ENCODE data around the gene ZNF606.

Gene ZNF606

GRCh38 chr19:58044391-58044790 lies 41.8 kb upstream of the ZNF606 start:
- no peak for DNase-seq (ENCODE audit: low spot score)
- in situ Hi-C loops (cut with MboI; ENCODE audit: low pct_unique_long_range_greater_than_20kb, low sequenced_read_pairs, unreplicated experiment), result no loop called here
- TF ChIP-seq CTCF (IDR thresholded peaks at IDR 0.05; ENCODE audit: extremely low read depth, insufficient read depth, missing control alignments), result no peak

- in situ Hi-C loops (cut with MboI; ENCODE audit: low pct_unique_long_range_greater_than_20kb, low sequenced_read_pairs, unreplicated experiment), result no loop called here
- TF ChIP-seq CTCF (IDR thresholded peaks at IDR 0.05; ENCODE audit: extremely low read depth, insufficient read depth, missing control alignments), result no peak
Measured at GRCh38 chr19:58042495-58043340, 40.1 kb upstream of the ZNF606 start.

GRCh38 chr19:58040751-58041525 lies 38.3 kb upstream of the ZNF606 start:
- in situ Hi-C loops (cut with MboI; ENCODE audit: low pct_unique_long_range_greater_than_20kb, low sequenced_read_pairs, unreplicated experiment), result no loop called here
- TF ChIP-seq CTCF (IDR thresholded peaks at IDR 0.05; ENCODE audit: extremely low read depth, insufficient read depth, missing control alignments), result no peak

More at GRCh38 chr19:58042495-58043340, 40.1 kb upstream of the ZNF606 start:
- DNase-seq (ENCODE audit: low spot score), result no peak

GRCh38 chr19:58038688-58039204 lies 36.1 kb upstream of the ZNF606 start:
- no peak for TF ChIP-seq CTCF (IDR thresholded peaks at IDR 0.05; ENCODE audit: extremely low read depth, insufficient read depth, missing control alignments)
- DNase-seq (ENCODE audit: low spot score), result no peak
- in situ Hi-C loops (cut with MboI; ENCODE audit: low pct_unique_long_range_greater_than_20kb, low sequenced_read_pairs, unreplicated experiment), result no loop called here

More at GRCh38 chr19:58040751-58041525, 38.3 kb upstream of the ZNF606 start:
- no peak for DNase-seq (ENCODE audit: low spot score)

- in situ Hi-C loops (cut with MboI; ENCODE audit: low pct_unique_long_range_greater_than_20kb, low sequenced_read_pairs, unreplicated experiment), result no loop called here
- TF ChIP-seq CTCF (IDR thresholded peaks at IDR 0.05; ENCODE audit: extremely low read depth, insufficient read depth, missing control alignments), result no peak
- no peak for DNase-seq (ENCODE audit: low spot score)
Measured at GRCh38 chr19:58037927-58038687, 35.5 kb upstream of the ZNF606 start.

- no peak for TF ChIP-seq CTCF (IDR thresholded peaks at IDR 0.05; ENCODE audit: extremely low read depth, insufficient read depth, missing control alignments)
- no peak for DNase-seq (ENCODE audit: low spot score)
- in situ Hi-C loops (cut with MboI; ENCODE audit: low pct_unique_long_range_greater_than_20kb, low sequenced_read_pairs, unreplicated experiment), result no loop called here
Measured at GRCh38 chr19:58035863-58036262, 33.2 kb upstream of the ZNF606 start.
